Colonic mucosa (tissue), 4 donors: ENCODE results near the gene ADGRA3. TPM values are rescaled to one million over a fixed set of nuclear protein-coding genes. Genes with fewer than 3 reads are reported as not detected.

Experiments used
- DNase-seq: peaks from one replicate; pipeline ENCODE4 v3.0.0-alpha.2; 2020
- H3K27ac ChIP-seq: fragments of 200-600 bp; one replicate; pipeline ENCODE4 v1.8.0; 2021
- H3K27me3 ChIP-seq: fragments of 200-600 bp; one replicate; pipeline ENCODE4 v1.8.0; 2021
- H3K36me3 ChIP-seq: fragments of 200-600 bp; one replicate; pipeline ENCODE4 v1.8.0; 2021
- H3K4me1 ChIP-seq: fragments of 200-600 bp; one replicate; pipeline ENCODE4 v1.8.0; 2021; ENCODE audit warnings: mild to moderate bottlenecking
- H3K4me3 ChIP-seq: fragments of 200-600 bp; one replicate; pipeline ENCODE4 v1.8.0; 2021
- H3K9ac ChIP-seq, 2 donors: one replicate each; pipeline ENCODE4 v1.7.0; 2013; ENCODE audit warnings: control low read depth in 2 of 2, low read depth in 2 of 2, low read length in 2 of 2
- H3K9me3 ChIP-seq: fragments of 200-600 bp; one replicate; pipeline ENCODE4 v1.8.0; 2021
- CTCF ChIP-seq: fragments of 200-600 bp; IDR thresholded peaks from one replicate; pipeline ENCODE4 v1.8.0; 2022; ENCODE audit warnings: antibody characterized with exemption, mild to moderate bottlenecking
- intact Hi-C: fragments of 100-400 bp; cut with DNase I; formaldehyde crosslinking; loops from one replicate; pipeline ENCODE4 v1.14.1; 2022
- total RNA-seq, 2 donors: library from RNA; stranded (reverse); fragmentation: NEBNext Ultra II Directional in 1 of 2; extraction: Animal tissue kit (Norgen Biotek cat#: 25700) in 1 of 2; gene quantifications; one replicate each; pipeline ENCODE4 v1.2.1, GENCODE V29; 2021
- donor health status: healthy.
- donor health status: DM: no; HTN: no; CAD: no.
- donor health status: DM: no; HTN: no; CAD: no.

ADGRA3 gene
- total RNA-seq, 2 donors from 2014 or later = 34.8 to 47.2 TPM

GRCh38 chr4:22512306-22512705, 3.6 kb downstream of the ADGRA3 start:
- intact Hi-C loops = loop anchor here (10.0 kb wide), 1 partner anchor 98 kb away; no protein-coding TSS in a partner anchor
- Histone ChIP-seq H3K9me3 (no peaks in the 10 kb centered on the region), H3K4me3 (no peak overlapping the region), H3K27ac (no peak overlapping the region), H3K4me1 (peaks cover 4% of the 10 kb centered on the region), H3K9ac (no peak overlapping the region), H3K36me3 (no peaks in the 10 kb centered on the region), H3K27me3 (no peaks in the 10 kb centered on the region)
- no peak for TF ChIP-seq CTCF
- DNase-seq = no peak

- Histone ChIP-seq H3K36me3 (no peaks in the 10 kb centered on the region), H3K4me1 (no peaks in the 10 kb centered on the region), H3K27ac (no peak overlapping the region), H3K9ac (no peak overlapping the region), H3K27me3 (no peaks in the 10 kb centered on the region), H3K9me3 (no peaks in the 10 kb centered on the region), H3K4me3 (no peak overlapping the region)
- no peak for DNase-seq
- intact Hi-C loops = loop anchor here (10.0 kb wide), 1 partner anchor 96 kb away; no protein-coding TSS in a partner anchor
- TF ChIP-seq CTCF = no peak
Observed at GRCh38 chr4:22510750-22511149, 5.1 kb downstream of the ADGRA3 start.

GRCh38 chr4:22508376-22508775, 7.5 kb downstream of the ADGRA3 start:
- Histone ChIP-seq H3K4me3 (no peak overlapping the region), H3K27me3 (no peaks in the 10 kb centered on the region), H3K9me3 (no peaks in the 10 kb centered on the region), H3K9ac (no peak overlapping the region), H3K27ac (no peak overlapping the region), H3K4me1 (no peaks in the 10 kb centered on the region), H3K36me3 (no peaks in the 10 kb centered on the region)
- intact Hi-C loops = no loop called here
- no peak for DNase-seq
- no peak for TF ChIP-seq CTCF

DNA sequence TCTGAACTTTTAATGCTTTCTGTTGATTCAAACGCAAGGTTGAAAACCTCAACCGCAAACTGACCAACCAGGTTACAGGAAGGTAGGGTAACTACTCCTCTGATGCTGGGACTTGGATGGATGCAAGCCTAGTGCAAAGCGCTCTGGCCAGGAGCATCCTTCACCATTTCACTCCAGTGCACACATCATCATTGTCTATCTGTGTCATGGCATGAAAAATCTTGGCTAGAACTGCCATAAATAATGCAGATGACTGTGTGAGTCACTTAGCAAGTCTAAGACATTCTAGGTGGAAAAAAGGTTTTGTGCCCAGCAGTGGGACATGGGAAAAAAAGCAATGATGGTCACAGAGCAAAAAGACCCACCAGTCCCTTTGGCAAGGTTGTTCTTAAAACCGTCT, 10.9 kb downstream of the ADGRA3 start:
- intact Hi-C loops = no loop called here
- no peaks in the 10 kb centered on the region for H3K27me3 ChIP-seq
- DNase-seq = no peak
- H3K27ac ChIP-seq = no peak overlapping the region
- no peaks in the 10 kb centered on the region for H3K36me3 ChIP-seq
- no peak for TF ChIP-seq CTCF
- no peaks in the 10 kb centered on the region for H3K9me3 ChIP-seq
- H3K4me3 ChIP-seq = no peak overlapping the region
- H3K4me1 ChIP-seq = no peaks in the 10 kb centered on the region
- H3K9ac ChIP-seq = no peak overlapping the region

DNA sequence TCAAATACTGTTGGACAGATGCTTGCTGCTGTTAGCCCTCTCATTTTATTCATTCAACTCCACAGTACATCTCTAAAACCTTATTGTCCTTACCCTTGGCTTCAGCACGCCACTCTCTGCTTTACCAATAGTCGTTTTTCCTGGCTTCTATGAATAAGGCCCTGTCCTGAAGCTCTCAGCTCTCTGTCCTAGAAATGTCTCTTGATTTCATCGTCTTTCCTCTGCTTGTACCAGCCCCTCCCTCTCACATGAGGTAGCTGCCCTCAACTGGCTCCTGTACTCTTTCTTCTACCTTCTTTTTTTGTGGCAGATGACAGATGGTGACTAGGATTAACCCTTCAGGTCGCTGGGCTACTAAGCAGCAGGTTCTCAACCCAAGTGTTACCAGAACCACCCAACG, 11.4 kb downstream of the ADGRA3 start:
- no peak for DNase-seq
- no peak overlapping the region for H3K9ac ChIP-seq
- H3K4me1 ChIP-seq = no peaks in the 10 kb centered on the region
- no peak for TF ChIP-seq CTCF
- H3K36me3 ChIP-seq = no peaks in the 10 kb centered on the region
- intact Hi-C loops = no loop called here
- no peaks in the 10 kb centered on the region for H3K9me3 ChIP-seq
- no peaks in the 10 kb centered on the region for H3K27me3 ChIP-seq
- no peak overlapping the region for H3K27ac ChIP-seq
- no peak overlapping the region for H3K4me3 ChIP-seq
